ENCODE measurements around the gene DNAAF1.
"Not testable (repeated sequence)": the region's sequence is repeated elsewhere in the genome, so short reads cannot be mapped to it uniquely, and the experiment has no call there.

The DNAAF1 gene

GRCh38 chr16:84214451-84215066 is 69.5 kb downstream of the DNAAF1 start:
- DNase-seq, result no peak

GRCh38 chr16:84215531-84215930 is 70.4 kb downstream of the DNAAF1 start:
- no peak for DNase-seq

- not testable (repeated sequence) for DNase-seq
Observed at GRCh38 chr16:84216144-84216543, 71.0 kb downstream of the DNAAF1 start.

- no peak for DNase-seq
Observed at GRCh38 chr16:84218176-84218823, 73.2 kb downstream of the DNAAF1 start.

GRCh38 chr16:84218956-84219355 is 73.8 kb downstream of the DNAAF1 start:
- no peak for DNase-seq

GRCh38 chr16:84220851-84221250 is 75.7 kb downstream of the DNAAF1 start:
- no peak for DNase-seq

GRCh38 chr16:84223456-84223855 is 78.3 kb downstream of the DNAAF1 start:
- no peak for DNase-seq

GRCh38 chr16:84224554-84224953 is 79.4 kb downstream of the DNAAF1 start:
- DNase-seq, result no peak

- no peak for DNase-seq
Observed at GRCh38 chr16:84225126-84225525, 80.0 kb downstream of the DNAAF1 start.

- DNase-seq, result no peak
Observed at GRCh38 chr16:84225571-84225970, 80.5 kb downstream of the DNAAF1 start.

GRCh38 chr16:84226026-84226425 is 80.9 kb downstream of the DNAAF1 start:
- DNase-seq, result no peak

All from activated CD4-positive, alpha-beta T cell treated with anti-CD3 and anti-CD28 coated beads for 4 hours (primary cell).